WTC11 (cell line): ENCODE data around the gene ARAP2. TPM values are rescaled to one million over a fixed set of nuclear protein-coding genes. Genes with fewer than 3 reads are reported as not detected.

Experiments
- ATAC-seq: fragments of 200-7000 bp; cut with Tn5 transposase; 2 replicates; pipeline ENCODE4 v1.10.0; 2021; ENCODE audit warnings: mild to moderate bottlenecking, moderate library complexity
- CTCF ChIA-PET: fragments of 300-600 bp; sonication (Branson Sonifier 250); formaldehyde crosslinking; loops from one replicate; lab custom pipeline; 2021; ENCODE audit warnings: antibody characterized with exemption; lab: Charles Lee
- POLR2A ChIA-PET: fragments of 350-600 bp; sonication (Branson Sonifier 250); formaldehyde crosslinking; loops from one replicate; lab custom pipeline; 2021; ENCODE audit warnings: antibody characterized with exemption; lab: Charles Lee
- DNase-seq: peaks from one replicate; pipeline ENCODE4 v3.0.0; 2021; ENCODE audit warnings: low spot score
- H3K27ac Mint-ChIP-seq: 2 replicates; pipeline ENCODE4 v1.8.0; 2021; ENCODE audit warnings: mixed read lengths
- H3K27me3 Mint-ChIP-seq: 2 replicates; pipeline ENCODE4 v1.8.0; 2021; ENCODE audit warnings: low read depth, mild to moderate bottlenecking, moderate library complexity, mixed read lengths
- H3K36me3 Mint-ChIP-seq: 2 replicates; pipeline ENCODE4 v1.8.0; 2021; ENCODE audit warnings: mixed read lengths
- H3K4me1 Mint-ChIP-seq: 2 replicates; pipeline ENCODE4 v1.8.0; 2022; ENCODE audit warnings: mixed read lengths
- H3K4me3 Mint-ChIP-seq: 2 replicates; pipeline ENCODE4 v1.8.0; 2021; ENCODE audit warnings: mild to moderate bottlenecking, moderate library complexity, mixed read lengths
- H3K9me3 Mint-ChIP-seq: 2 replicates; pipeline ENCODE4 v1.8.0; 2021; ENCODE audit warnings: mixed read lengths
- AR ChIP-seq: fragments of 250-450 bp; sonication (Bioruptor Pico); IDR thresholded peaks from 2 replicates; pipeline ENCODE4 v1.9.0; 2021; ENCODE audit warnings: mild to moderate bottlenecking
- CBFB ChIP-seq: sonication (generic); formaldehyde crosslinking; IDR thresholded peaks from 2 replicates; pipeline ENCODE4 v1.8.1; 2022; ENCODE audit warnings: mild to moderate bottlenecking, low read depth, missing genetic modification reagents
- CREM ChIP-seq: sonication (generic); formaldehyde crosslinking; IDR thresholded peaks from 2 replicates; pipeline ENCODE4 v1.8.1; 2022; ENCODE audit warnings: mild to moderate bottlenecking, missing genetic modification reagents, moderate library complexity
- ERG ChIP-seq: fragments of 250-450 bp; sonication (Bioruptor Pico); IDR thresholded peaks from 2 replicates; pipeline ENCODE4 v1.8.0; 2021; ENCODE audit warnings: mild to moderate bottlenecking
- FOXJ3 ChIP-seq: sonication (generic); formaldehyde crosslinking; IDR thresholded peaks from 2 replicates; pipeline ENCODE4 v1.9.0; 2021; ENCODE audit warnings: missing genetic modification reagents, mild to moderate bottlenecking, borderline replicate concordance
- FOXK1 ChIP-seq: sonication (generic); formaldehyde crosslinking; IDR thresholded peaks from 2 replicates; pipeline ENCODE4 v1.8.0; 2022; ENCODE audit warnings: mild to moderate bottlenecking, moderate library complexity, missing genetic modification reagents
- GABPB1 ChIP-seq: sonication (generic); formaldehyde crosslinking; IDR thresholded peaks from 2 replicates; pipeline ENCODE4 v1.8.1; 2023; ENCODE audit warnings: mild to moderate bottlenecking, missing genetic modification reagents
- IRF1 ChIP-seq: sonication (generic); formaldehyde crosslinking; IDR thresholded peaks from 2 replicates; pipeline ENCODE4 v1.8.0; 2023; ENCODE audit warnings: missing genetic modification reagents
- JAZF1 ChIP-seq: fragments of 250-450 bp; sonication (Bioruptor Pico); IDR thresholded peaks from 2 replicates; pipeline ENCODE4 v1.9.0; 2021; ENCODE audit warnings: moderate library complexity, mild to moderate bottlenecking, inconsistent platforms
- NR3C1 ChIP-seq: sonication (generic); formaldehyde crosslinking; conservative IDR thresholded peaks from 2 replicates; pipeline ENCODE4 v1.8.1; 2023; ENCODE audit warnings: low read depth, mild to moderate bottlenecking, missing genetic modification reagents
- RELA ChIP-seq: sonication (generic); formaldehyde crosslinking; IDR thresholded peaks from 2 replicates; pipeline ENCODE4 v1.8.1; 2022; ENCODE audit warnings: missing genetic modification reagents, mild to moderate bottlenecking, borderline replicate concordance
- RORB ChIP-seq: fragments of 250-450 bp; sonication (Bioruptor Pico); IDR thresholded peaks from 2 replicates; pipeline ENCODE4 v1.9.0; 2021; ENCODE audit warnings: mild to moderate bottlenecking
- SMAD4 ChIP-seq: sonication (generic); formaldehyde crosslinking; IDR thresholded peaks from 2 replicates; pipeline ENCODE4 v1.8.0; 2022; ENCODE audit warnings: mild to moderate bottlenecking, missing genetic modification reagents
- SOX15 ChIP-seq: fragments of 250-450 bp; sonication (Bioruptor Pico); IDR thresholded peaks from 2 replicates; pipeline ENCODE4 v1.9.0; 2021; ENCODE audit warnings: mild to moderate bottlenecking
- SP1 ChIP-seq: sonication (generic); formaldehyde crosslinking; conservative IDR thresholded peaks from 2 replicates; pipeline ENCODE4 v1.8.1; 2022; ENCODE audit warnings: missing genetic modification reagents
- TEAD4 ChIP-seq: sonication (generic); formaldehyde crosslinking; IDR thresholded peaks from 2 replicates; pipeline ENCODE4 v1.8.0; 2022; ENCODE audit warnings: mild to moderate bottlenecking, missing genetic modification reagents
- USF2 ChIP-seq: sonication (generic); formaldehyde crosslinking; IDR thresholded peaks from 2 replicates; pipeline ENCODE4 v1.8.1; 2023; ENCODE audit warnings: mild to moderate bottlenecking, missing genetic modification reagents, moderate library complexity
- ZBTB21 ChIP-seq: sonication (generic); formaldehyde crosslinking; IDR thresholded peaks from 2 replicates; pipeline ENCODE4 v1.8.1; 2023; ENCODE audit warnings: mild to moderate bottlenecking, missing genetic modification reagents, borderline replicate concordance
- ZMAT4 ChIP-seq: fragments of 250-450 bp; sonication (Bioruptor Pico); IDR thresholded peaks from 2 replicates; pipeline ENCODE4 v1.9.0; 2021; ENCODE audit warnings: mild to moderate bottlenecking
- ZNF121 ChIP-seq: sonication (generic); formaldehyde crosslinking; IDR thresholded peaks from 2 replicates; pipeline ENCODE4 v1.8.0; 2023; ENCODE audit warnings: missing genetic modification reagents
- ZNF416 ChIP-seq: fragments of 250-450 bp; sonication (Bioruptor Pico); IDR thresholded peaks from 2 replicates; pipeline ENCODE4 v1.9.0; 2021; ENCODE audit warnings: mild to moderate bottlenecking, inconsistent platforms
- ZNF512 ChIP-seq: sonication (generic); formaldehyde crosslinking; IDR thresholded peaks from 2 replicates; pipeline ENCODE4 v1.8.1; 2022; ENCODE audit warnings: missing genetic modification reagents, borderline replicate concordance
- total RNA-seq: library from RNA; stranded (reverse); gene quantifications from 3 replicates; pipeline ENCODE4 v1.2.3, GENCODE V29; 2021

ARAP2 gene
- total RNA-seq, 1 experiment from 2014 or later, result 1.0 TPM

- TF ChIP-seq IRF1 (no peak), CREM (no peak), GABPB1 (CRISPR knock-in tag) (no peak), ZNF121 (no peak)
These were observed 8.2 kb downstream of the ARAP2 start (continued) for GRCh38 chr4:36236159-36236558.

- ChIA-PET CTCF (interaction anchor here (1.6 kb wide), 1 partner anchor 9 kb away, joined by 7 read pairs; the partner anchor contains the start of gene ARAP2), POLR2A (no interaction called here)
- ATAC-seq, result peak; percentile 99
- H3K27me3 Mint-ChIP-seq, result 0 out of 2 replicates have a peak, but pooled peaks cover 2% of the 10 kb centered on the region
- no peak overlapping the region for H3K4me3 Mint-ChIP-seq
- peaks cover 8% of the 10 kb centered on the region; the same call in 1 of the 2 replicates for H3K9me3 Mint-ChIP-seq
- no peak overlapping the region for H3K27ac Mint-ChIP-seq
- no peaks in the 10 kb centered on the region for H3K36me3 Mint-ChIP-seq
- TF ChIP-seq SOX15 (CRISPR knock-in tag), result no peak
- H3K4me1 Mint-ChIP-seq, result no peaks in the 10 kb centered on the region
- no peak for DNase-seq
These were observed 9.0 kb downstream of the ARAP2 start for GRCh38 chr4:36235306-36235705.

- H3K4me1 Mint-ChIP-seq, result no peaks in the 10 kb centered on the region
- no peak for TF ChIP-seq CBFB (CRISPR knock-in tag)
- no peak for TF ChIP-seq ZMAT4
- TF ChIP-seq ERG (CRISPR knock-in tag), result no peak
- no peak for TF ChIP-seq RORB (CRISPR knock-in tag)
- no peak for TF ChIP-seq AR
- TF ChIP-seq NR3C1 (CRISPR knock-in tag), result no peak
- no peak for TF ChIP-seq RELA
- no peak for TF ChIP-seq GABPB1 (CRISPR knock-in tag)
- TF ChIP-seq FOXJ3 (CRISPR knock-in tag), result no peak
- no peak for TF ChIP-seq ZNF416 (CRISPR knock-in tag)
- TF ChIP-seq ZBTB21 (CRISPR knock-in tag), result no peak
- TF ChIP-seq TEAD4 (CRISPR knock-in tag), result no peak
- no peak for TF ChIP-seq FOXK1
- no peak for TF ChIP-seq SP1 (CRISPR knock-in tag)
- TF ChIP-seq CREM, result no peak
- TF ChIP-seq ZNF512 (CRISPR knock-in tag), result no peak
- TF ChIP-seq USF2 (CRISPR knock-in tag), result no peak
- no peak for TF ChIP-seq SMAD4 (CRISPR knock-in tag)
- no peak for TF ChIP-seq JAZF1
- H3K4me3 Mint-ChIP-seq, result no peak overlapping the region
- ATAC-seq (no peak), DNase-seq (no peak)
- H3K9me3 Mint-ChIP-seq, result peaks cover 8% of the 10 kb centered on the region; the same call in 1 of the 2 replicates
- no peak overlapping the region for H3K27ac Mint-ChIP-seq
- H3K27me3 Mint-ChIP-seq, result 0 out of 2 replicates have a peak, but pooled peaks cover 2% of the 10 kb centered on the region
- ChIA-PET CTCF (interaction anchor here (1.0 kb wide), 1 partner anchor 11 kb away, joined by 4 read pairs; the partner anchor contains the start of gene ARAP2), POLR2A (no interaction called here)
- H3K36me3 Mint-ChIP-seq, result no peaks in the 10 kb centered on the region
These were observed 10.6 kb downstream of the ARAP2 start for GRCh38 chr4:36233567-36234266.
